HEK293T (cell line): ENCODE data around the gene C15orf39.

Experiments
- CTCF ChIA-PET: fragments of 350-600 bp; formaldehyde crosslinking; extraction: SDS; loops from one replicate; lab custom pipeline; 2021; ENCODE audit warnings: antibody characterized with exemption, inconsistent platforms; lab: Yijun Ruan, JAX
- POLR2A ChIA-PET: fragments of 350-600 bp; formaldehyde crosslinking; extraction: SDS; loops from one replicate; lab custom pipeline; 2020; ENCODE audit warnings: antibody characterized with exemption, inconsistent platforms; lab: Yijun Ruan, JAX
- DNase-seq: peaks from one replicate; pipeline ENCODE4 v3.0.0; 2012; ENCODE audit warnings: mixed read lengths; ENCODE audit errors: extremely low spot score
- ARNT ChIP-seq: fragments of 450-650 bp; IDR thresholded peaks from 2 replicates; pipeline ENCODE4 v1.6.1; 2017; ENCODE audit warnings: mild to moderate bottlenecking
- BHLHE40 ChIP-seq: fragments of 450-650 bp; IDR thresholded peaks from 2 replicates; pipeline ENCODE4 v1.6.1; 2016; ENCODE audit warnings: mild to moderate bottlenecking, moderate library complexity, borderline replicate concordance
- CTBP1 ChIP-seq: fragments of 450-650 bp; IDR thresholded peaks from 2 replicates; pipeline ENCODE4 v1.6.1; 2016; ENCODE audit warnings: borderline replicate concordance
- ELF4 ChIP-seq: fragments of 450-650 bp; IDR thresholded peaks from 2 replicates; pipeline ENCODE4 v1.6.1; 2017; ENCODE audit warnings: antibody characterized with exemption
- FOXA1 ChIP-seq: fragments of 450-650 bp; IDR thresholded peaks from 2 replicates; pipeline ENCODE4 v1.6.1; 2016; ENCODE audit warnings: mild to moderate bottlenecking
- FOXK2 ChIP-seq: fragments of 450-650 bp; IDR thresholded peaks from 2 replicates; pipeline ENCODE4 v1.6.1; 2016; ENCODE audit warnings: mild to moderate bottlenecking
- FOXM1 ChIP-seq: fragments of 450-650 bp; IDR thresholded peaks from 2 replicates; pipeline ENCODE4 v1.6.1; 2017; ENCODE audit warnings: mild to moderate bottlenecking, borderline replicate concordance
- HDGF ChIP-seq: fragments of 450-650 bp; IDR thresholded peaks from 2 replicates; pipeline ENCODE4 v1.6.1; 2017; ENCODE audit warnings: antibody characterized with exemption, borderline replicate concordance
- L3MBTL2 ChIP-seq: fragments of 450-650 bp; conservative IDR thresholded peaks from 2 replicates; pipeline ENCODE4 v1.6.1; 2016; ENCODE audit warnings: mild to moderate bottlenecking
- LEF1 ChIP-seq: fragments of 450-650 bp; IDR thresholded peaks from 2 replicates; pipeline ENCODE4 v1.6.1; 2017; ENCODE audit warnings: mild to moderate bottlenecking, borderline replicate concordance
- NFRKB ChIP-seq: fragments of 450-650 bp; IDR thresholded peaks from 2 replicates; pipeline ENCODE4 v1.6.1; 2016; ENCODE audit warnings: mild to moderate bottlenecking, moderate library complexity
- PKNOX1 ChIP-seq: fragments of 450-650 bp; IDR thresholded peaks from 2 replicates; pipeline ENCODE4 v1.6.1; 2016
- SP1 ChIP-seq: fragments of 450-650 bp; IDR thresholded peaks from 2 replicates; pipeline ENCODE4 v1.6.1; 2017
- SUZ12 ChIP-seq: fragments of 450-650 bp; IDR thresholded peaks from 2 replicates; pipeline ENCODE4 v1.6.1; 2016; ENCODE audit warnings: mild to moderate bottlenecking
- TARDBP ChIP-seq: fragments of 450-650 bp; IDR thresholded peaks from 2 replicates; pipeline ENCODE4 v1.6.1; 2016
- ZNF384 ChIP-seq: fragments of 450-650 bp; IDR thresholded peaks from 2 replicates; pipeline ENCODE4 v1.6.1; 2016

C15orf39 gene

DNA sequence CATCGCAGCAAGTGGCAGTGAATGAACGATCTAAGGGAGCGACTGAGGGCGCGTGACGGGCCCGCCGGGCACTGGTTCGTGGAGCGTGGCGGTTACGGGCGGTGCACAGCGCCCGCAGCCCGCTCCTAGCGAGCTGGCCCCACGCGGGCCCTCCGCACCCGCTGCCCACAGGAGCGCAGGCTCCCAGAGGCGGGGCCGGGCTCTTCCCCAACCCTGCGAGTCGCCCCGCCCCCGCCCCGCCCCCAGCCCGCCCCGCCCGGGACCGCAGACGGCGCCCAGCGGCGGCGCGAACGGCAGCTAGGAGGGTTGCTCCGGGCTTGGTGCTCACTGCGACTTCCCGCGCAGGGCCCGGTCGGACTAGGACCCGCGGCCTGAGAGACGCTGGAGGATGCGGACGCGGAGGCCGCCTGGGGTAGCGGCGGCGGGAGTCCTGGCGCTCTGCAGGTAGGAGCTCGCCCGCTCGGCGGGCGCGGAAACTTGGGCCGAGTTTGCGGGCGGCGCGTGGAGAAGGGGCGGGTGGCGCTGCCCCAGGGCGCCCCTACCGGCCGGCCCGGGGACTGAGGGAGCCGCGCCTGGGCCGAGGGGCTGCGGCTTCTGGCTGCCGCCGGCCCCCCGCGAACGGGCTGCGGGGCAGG is at the start of gene C15orf39:
Gene C15orf39, plus strand, starts transcription at position 267 of the 635 bp plus-strand sequence. CDS start 4,167 bp downstream, outside the sequence.
- ChIA-PET CTCF (interaction anchor here (0.7 to 1.2 kb wide), 8 partner anchors 9 to 171 kb away, joined by 3 to 9 read pairs (median 4); no protein-coding TSS in a partner anchor), POLR2A (interaction anchor here (0.6 to 1.8 kb wide), 36 partner anchors 10 to 245 kb away, joined by 3 to 38 read pairs (median 5); partner anchors contain the start of genes PPCDC, RPP25 and SCAMP5)
- TF ChIP-seq ELF4 (no peak), FOXA1 (no peak), HDGF (no peak), FOXK2 (no peak), FOXM1 (no peak; the same call in 1 of the 2 replicates), SP1 (no peak), LEF1 (peak; percentile 76; the same call in 1 of the 2 replicates), L3MBTL2 (0 out of 2 replicates have a peak, but pooled peaks have one; percentile 23), BHLHE40 (no peak), ARNT (0 out of 2 replicates have a peak, but pooled peaks have one; percentile 7), PKNOX1 (no peak)
- peak; percentile 94 for DNase-seq

DNA sequence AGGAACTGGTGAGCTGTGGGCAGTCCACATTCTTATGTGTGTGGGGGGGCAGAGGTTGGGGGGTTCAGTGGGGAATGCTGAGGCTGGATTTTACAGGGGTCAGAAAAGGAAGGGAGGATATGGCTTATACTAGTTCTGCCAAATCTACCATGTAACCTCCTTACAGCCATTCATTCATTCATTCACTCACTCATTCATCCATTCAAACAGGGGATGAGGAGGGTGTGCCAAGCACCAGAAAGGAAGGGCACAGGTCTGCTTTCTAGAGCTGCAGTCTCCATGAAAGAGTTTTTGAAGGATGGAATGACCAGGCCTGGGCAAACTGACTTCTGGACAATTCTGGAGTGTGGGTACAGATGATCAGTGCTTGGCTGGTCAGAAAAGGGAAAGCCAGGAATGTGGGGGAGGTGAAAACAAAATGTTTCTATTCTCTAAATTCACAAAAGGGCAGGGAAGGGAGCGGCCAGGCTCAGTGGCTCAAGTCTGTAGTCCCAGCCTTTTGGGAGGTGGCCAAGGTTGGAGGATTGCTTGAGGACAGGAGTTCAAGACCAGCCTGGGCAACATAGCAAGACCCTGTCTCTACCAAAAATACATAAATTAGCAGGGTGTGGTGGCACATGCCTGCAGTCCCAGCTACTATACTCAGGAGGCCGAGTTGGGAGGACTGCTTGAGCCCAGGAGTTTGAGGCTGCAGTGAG is 49.2 kb upstream of the C15orf39 start:
- ChIA-PET CTCF (no interaction called here), POLR2A (interaction anchor here (1.1 kb wide), 1 partner anchor 44 kb away, joined by 3 read pairs; no protein-coding TSS in a partner anchor)
- no peak for DNase-seq
- no peak for TF ChIP-seq L3MBTL2
- TF ChIP-seq ARNT: no peak
- no peak for TF ChIP-seq HDGF
- no peak for TF ChIP-seq BHLHE40
- no peak for TF ChIP-seq FOXA1
- TF ChIP-seq TARDBP: no peak

DNA sequence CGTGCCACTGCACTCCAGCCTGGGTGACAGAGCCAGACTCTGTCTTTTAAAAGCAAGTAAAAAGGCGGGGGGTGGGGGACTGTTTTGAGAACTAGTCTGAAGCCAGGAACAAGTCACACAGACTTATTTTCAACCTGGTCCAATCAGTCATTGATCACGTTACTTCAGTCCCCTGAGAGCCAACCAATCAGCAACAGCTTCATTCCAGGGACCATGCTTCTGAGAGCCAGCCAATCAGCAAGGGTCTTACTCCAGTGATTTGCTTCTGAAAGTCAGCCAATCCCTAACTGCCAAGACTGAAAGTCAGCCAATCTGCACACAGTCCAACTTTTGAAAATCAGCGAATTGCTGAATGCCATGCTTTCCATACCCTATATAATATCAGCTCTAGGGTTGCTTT is 48.6 kb upstream of the C15orf39 start:
- peak; percentile 68 for DNase-seq
- no peak for TF ChIP-seq CTBP1
- no peak for TF ChIP-seq SUZ12
- TF ChIP-seq FOXM1: peak; percentile 84
- TF ChIP-seq L3MBTL2: 0 out of 2 replicates have a peak, but pooled peaks have one; percentile 30
- ChIA-PET POLR2A (no interaction called here), CTCF (no interaction called here)

DNA sequence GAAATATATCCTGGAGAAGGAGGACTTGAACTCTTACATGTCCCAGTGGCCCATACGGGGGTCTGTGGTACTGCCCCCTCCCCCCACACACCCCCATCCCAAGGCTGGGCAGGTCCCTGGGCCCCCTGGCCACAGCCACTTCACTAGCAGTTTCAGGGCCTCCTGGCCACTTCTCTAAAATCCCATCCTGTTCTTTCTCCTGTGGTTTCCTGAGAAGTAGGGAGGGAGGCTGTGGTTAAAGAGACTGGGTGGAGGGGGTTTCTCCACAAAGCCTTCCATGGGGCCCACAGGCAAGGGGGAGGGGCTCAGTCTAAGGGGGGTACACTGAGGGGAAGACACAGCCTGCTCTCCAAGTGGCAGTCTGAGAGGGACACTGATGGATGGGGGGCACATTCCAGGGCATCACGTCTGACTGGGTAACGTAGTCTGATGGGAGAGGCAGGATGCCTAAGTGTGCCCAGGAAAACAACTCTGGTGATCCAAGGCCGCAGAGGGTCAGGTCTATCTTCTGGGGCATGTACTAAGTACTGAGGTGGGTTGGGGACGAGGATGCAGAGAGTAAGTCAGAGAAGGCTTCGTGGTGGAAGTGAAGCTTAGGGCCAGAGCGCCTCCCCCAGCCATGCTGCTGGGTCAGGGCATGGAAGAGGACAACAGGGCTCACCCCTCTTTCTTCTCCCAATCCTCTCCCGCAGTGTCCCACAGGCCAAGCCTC is 48.0 kb upstream of the C15orf39 start:
- CTCF ChIA-PET: no interaction called here
- no peak for TF ChIP-seq TARDBP
- TF ChIP-seq CTBP1: no peak
- TF ChIP-seq NFRKB: no peak
- no peak for TF ChIP-seq L3MBTL2
- TF ChIP-seq PKNOX1: no peak
- no peak for TF ChIP-seq FOXA1
- no peak for TF ChIP-seq SUZ12
- TF ChIP-seq HDGF: no peak
- no peak for TF ChIP-seq FOXK2
- no peak for TF ChIP-seq LEF1
- no peak for TF ChIP-seq SP1
- no peak for TF ChIP-seq ELF4
- no peak for TF ChIP-seq FOXM1
- no peak for TF ChIP-seq ARNT
- no peak for TF ChIP-seq BHLHE40
- POLR2A ChIA-PET: no interaction called here
- DNase-seq: no peak

DNA sequence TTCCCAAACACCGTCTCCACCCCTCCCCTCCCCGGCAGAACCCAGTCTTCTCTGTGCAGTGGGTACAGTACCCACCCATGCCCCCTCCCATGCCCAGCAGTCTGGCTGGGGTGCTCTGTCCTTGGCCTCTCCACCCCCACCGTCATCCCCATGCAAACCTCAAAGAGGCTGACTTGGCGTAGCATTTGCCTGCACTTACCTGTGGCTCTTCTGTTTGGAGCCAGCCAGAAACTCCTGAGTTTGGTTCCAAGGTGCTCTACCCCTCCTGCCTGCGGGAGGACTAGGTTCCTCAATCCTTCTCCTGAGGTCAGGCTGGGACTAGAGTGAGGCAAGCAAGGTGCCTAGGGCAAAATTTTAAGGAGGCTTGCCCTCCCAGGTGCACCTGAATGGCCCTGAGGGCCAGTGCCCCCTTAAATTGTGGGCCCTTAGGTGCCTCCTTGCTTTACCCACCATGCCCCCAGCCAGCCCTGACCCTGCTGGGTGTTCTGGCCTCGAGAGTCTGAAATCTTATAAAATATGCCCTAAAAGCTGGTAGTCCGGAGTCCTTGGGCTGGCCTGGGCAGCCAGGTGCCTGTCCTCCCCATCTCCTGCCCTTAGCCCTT is 47.1 kb upstream of the C15orf39 start:
- POLR2A ChIA-PET: no interaction called here
- DNase-seq: no peak
- CTCF ChIA-PET: interaction anchor here (0.7 kb wide), 1 partner anchor 12 kb away, joined by 3 read pairs; no protein-coding TSS in a partner anchor
- TF ChIP-seq ELF4: no peak
- no peak for TF ChIP-seq FOXA1
- TF ChIP-seq LEF1: no peak
- no peak for TF ChIP-seq BHLHE40
- no peak for TF ChIP-seq PKNOX1
- TF ChIP-seq FOXM1: no peak
- no peak for TF ChIP-seq SP1
- no peak for TF ChIP-seq CTBP1
- TF ChIP-seq SUZ12: no peak
- TF ChIP-seq ZNF384: no peak
- no peak for TF ChIP-seq NFRKB
